KOPT-K1 (cell line): ENCODE measurements around the gene WNT6.

Experiments
- H3K27ac ChIP-seq: fragments of 200-600 bp; sonication (generic); 2 replicates; pipeline ENCODE4 v1.5.1; 2016; ENCODE audit warnings: antibody characterized with exemption, mild to moderate bottlenecking, low read depth, low read length; ENCODE audit not compliant: poor library complexity, severe bottlenecking
- H3K36me3 ChIP-seq: fragments of 200-600 bp; sonication (generic); 2 replicates; pipeline ENCODE4 v1.5.1; 2017; ENCODE audit warnings: antibody characterized with exemption, mild to moderate bottlenecking, low read length, moderate library complexity; ENCODE audit not compliant: insufficient read depth
- H3K9me3 ChIP-seq: fragments of 200-600 bp; sonication (generic); 2 replicates; pipeline ENCODE4 v1.5.1; 2017; ENCODE audit warnings: antibody characterized with exemption, low read length, mild to moderate bottlenecking; ENCODE audit not compliant: insufficient read depth, poor library complexity, severe bottlenecking

Gene WNT6

GRCh38 chr2:218859556-218859987 lies at the start of gene WNT6:
Gene WNT6 (plus strand): TSS chr2:218859805. CDS start chr2:218860038, 233 bp downstream.
- H3K27ac ChIP-seq, result no peak within 1 kb of the TSS
- no peaks in the 10 kb centered on the region for H3K9me3 ChIP-seq
- no peaks in the 10 kb centered on the region for H3K36me3 ChIP-seq

GRCh38 chr2:218810256-218810655 lies 49.3 kb upstream of the WNT6 start:
- Histone ChIP-seq H3K36me3 (no peaks in the 10 kb centered on the region), H3K27ac (no peak overlapping the region), H3K9me3 (peaks cover under 1% of the 10 kb centered on the region)

GRCh38 chr2:218811382-218811781 lies 48.2 kb upstream of the WNT6 start:
- H3K27ac ChIP-seq, result no peak overlapping the region
- H3K9me3 ChIP-seq, result no peaks in the 10 kb centered on the region
- H3K36me3 ChIP-seq, result no peaks in the 10 kb centered on the region

DNA sequence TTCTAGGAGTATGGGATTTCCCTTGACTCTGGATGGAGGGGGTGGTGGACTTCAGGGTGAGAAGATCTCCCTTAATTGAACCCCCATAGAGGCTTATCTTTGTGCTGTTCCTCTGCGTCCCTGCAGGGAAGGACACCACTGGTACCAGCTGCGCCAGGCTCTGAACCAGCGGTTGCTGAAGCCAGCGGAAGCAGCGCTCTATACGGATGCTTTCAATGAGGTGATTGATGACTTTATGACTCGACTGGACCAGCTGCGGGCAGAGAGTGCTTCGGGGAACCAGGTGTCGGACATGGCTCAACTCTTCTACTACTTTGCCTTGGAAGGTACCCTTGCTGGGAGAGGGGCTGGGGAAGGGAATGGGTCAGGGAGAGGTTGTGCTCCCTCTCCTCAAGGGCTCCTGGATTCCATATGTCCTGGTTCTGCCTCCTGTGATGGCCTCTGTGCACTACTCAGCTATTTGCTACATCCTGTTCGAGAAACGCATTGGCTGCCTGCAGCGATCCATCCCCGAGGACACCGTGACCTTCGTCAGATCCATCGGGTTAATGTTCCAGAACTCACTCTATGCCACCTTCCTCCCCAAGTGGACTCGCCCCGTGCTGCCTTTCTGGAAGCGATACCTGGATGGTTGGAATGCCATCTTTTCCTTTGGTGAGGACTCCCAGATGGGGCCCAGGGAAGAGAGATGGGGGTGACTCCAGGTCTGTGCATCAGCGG lies 47.3 kb upstream of the WNT6 start:
- no peak overlapping the region for H3K27ac ChIP-seq
- no peaks in the 10 kb centered on the region for H3K9me3 ChIP-seq
- no peaks in the 10 kb centered on the region for H3K36me3 ChIP-seq

- H3K36me3 ChIP-seq, result no peaks in the 10 kb centered on the region
- H3K27ac ChIP-seq, result no peak overlapping the region
- no peaks in the 10 kb centered on the region for H3K9me3 ChIP-seq
Observed at GRCh38 chr2:218812861-218813260, 46.7 kb upstream of the WNT6 start.

DNA sequence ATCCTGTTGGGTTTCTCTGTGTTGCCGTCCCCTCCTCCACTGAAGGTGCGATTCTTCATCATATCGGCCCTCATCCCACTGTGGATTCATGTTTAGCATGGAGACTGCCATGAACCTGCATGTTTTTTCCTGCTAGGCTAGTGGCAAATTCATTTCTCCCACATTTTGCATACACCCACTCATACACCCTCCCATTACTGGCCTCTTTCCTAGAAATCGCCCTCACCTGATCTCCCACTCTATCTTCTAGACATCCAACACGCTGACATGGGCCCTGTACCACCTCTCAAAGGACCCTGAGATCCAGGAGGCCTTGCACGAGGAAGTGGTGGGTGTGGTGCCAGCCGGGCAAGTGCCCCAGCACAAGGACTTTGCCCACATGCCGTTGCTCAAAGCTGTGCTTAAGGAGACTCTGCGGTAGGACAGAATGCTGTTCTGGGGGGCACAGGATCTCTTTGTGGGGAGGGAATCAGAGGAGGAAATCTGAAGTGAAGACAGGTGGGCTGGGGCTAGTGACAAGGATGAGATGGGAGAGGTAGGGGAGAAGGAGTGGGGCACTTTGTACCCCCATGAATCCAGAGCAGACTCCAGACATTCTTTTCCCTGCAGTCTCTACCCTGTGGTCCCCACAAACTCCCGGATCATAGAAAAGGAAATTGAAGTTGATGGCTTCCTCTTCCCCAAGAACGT lies 45.7 kb upstream of the WNT6 start:
- Histone ChIP-seq H3K9me3 (no peaks in the 10 kb centered on the region), H3K36me3 (no peaks in the 10 kb centered on the region), H3K27ac (no peak overlapping the region)

GRCh38 chr2:218814540-218815243 lies 44.9 kb upstream of the WNT6 start:
- Histone ChIP-seq H3K36me3 (no peaks in the 10 kb centered on the region), H3K9me3 (no peaks in the 10 kb centered on the region), H3K27ac (no peak overlapping the region)

GRCh38 chr2:218815244-218815637 lies 44.4 kb upstream of the WNT6 start:
- Histone ChIP-seq H3K27ac (no peak overlapping the region), H3K36me3 (no peaks in the 10 kb centered on the region)

DNA sequence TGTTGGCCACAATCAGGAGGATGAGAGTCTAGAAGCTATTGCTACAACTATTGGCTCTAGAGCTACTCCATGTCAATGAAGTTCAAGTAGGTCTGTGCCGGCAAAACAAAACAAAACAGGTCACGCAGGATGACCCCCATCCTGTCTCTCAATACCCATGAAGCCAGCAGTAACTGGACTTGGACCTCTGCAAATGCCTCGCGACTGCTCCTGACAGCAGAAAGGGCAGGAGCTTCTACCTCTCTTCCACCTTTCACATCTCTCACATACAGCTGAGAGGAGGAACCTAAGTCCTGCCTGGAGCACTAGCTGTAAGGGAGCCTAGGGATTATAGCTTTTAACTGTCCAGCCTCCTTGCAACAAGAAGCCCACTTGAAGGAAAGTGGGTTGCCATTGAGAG lies 44.0 kb upstream of the WNT6 start:
- Histone ChIP-seq H3K36me3 (no peaks in the 10 kb centered on the region), H3K27ac (no peak overlapping the region), H3K9me3 (no peaks in the 10 kb centered on the region)

More at GRCh38 chr2:218815244-218815637, 44.4 kb upstream of the WNT6 start:
- no peaks in the 10 kb centered on the region for H3K9me3 ChIP-seq

DNA sequence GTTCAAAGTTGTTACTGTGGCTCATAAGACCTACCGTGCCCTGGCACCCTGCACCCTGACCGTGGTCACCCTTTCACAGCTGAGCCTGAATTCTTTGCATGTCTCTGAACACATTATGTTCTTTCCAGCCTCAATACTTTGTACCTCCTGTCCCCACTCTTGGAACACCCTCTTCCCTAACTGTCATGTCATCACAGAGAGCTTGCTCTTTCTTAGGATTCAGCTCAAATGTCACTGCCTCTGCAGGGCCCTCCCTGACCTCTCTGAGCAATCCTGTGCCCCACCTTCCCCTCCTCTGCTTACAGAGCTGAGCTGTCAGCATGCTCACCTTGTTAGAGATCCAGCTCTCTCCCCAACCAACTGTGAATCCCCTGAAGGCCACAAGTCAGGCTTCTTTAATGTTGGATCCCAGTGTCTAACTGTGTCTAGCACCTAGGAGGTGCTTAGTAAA lies 43.0 kb upstream of the WNT6 start:
- no peaks in the 10 kb centered on the region for H3K36me3 ChIP-seq
- H3K27ac ChIP-seq, result no peak overlapping the region
- no peaks in the 10 kb centered on the region for H3K9me3 ChIP-seq

DNA sequence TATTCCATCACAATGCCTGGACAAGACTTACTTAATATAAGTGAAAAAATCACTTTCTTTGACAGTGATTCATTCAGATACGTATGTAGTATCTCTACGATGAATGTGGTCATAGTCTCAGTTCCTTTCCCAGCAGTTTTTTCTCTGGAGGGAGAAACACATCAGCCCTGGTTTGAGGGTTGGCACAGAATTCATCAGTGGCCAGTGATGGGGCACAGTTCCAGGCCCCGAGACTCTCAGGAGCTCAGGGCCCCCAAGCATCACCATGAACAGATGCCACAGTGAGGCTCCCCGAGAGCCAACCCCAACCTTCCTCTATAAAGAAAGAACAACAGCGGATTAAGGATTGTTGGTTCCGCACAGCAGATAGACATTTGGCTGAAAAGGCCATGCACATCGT lies 40.5 kb upstream of the WNT6 start:
- Histone ChIP-seq H3K36me3 (no peaks in the 10 kb centered on the region), H3K9me3 (no peaks in the 10 kb centered on the region), H3K27ac (no peak overlapping the region)

GRCh38 chr2:218820746-218821369 lies 38.7 kb upstream of the WNT6 start:
- H3K36me3 ChIP-seq, result no peaks in the 10 kb centered on the region
- H3K27ac ChIP-seq, result no peak overlapping the region
- H3K9me3 ChIP-seq, result no peaks in the 10 kb centered on the region

- no peak overlapping the region for H3K27ac ChIP-seq
Observed at GRCh38 chr2:218821605-218822211, 37.9 kb upstream of the WNT6 start.

GRCh38 chr2:218822622-218823021 lies 37.0 kb upstream of the WNT6 start:
- no peaks in the 10 kb centered on the region for H3K36me3 ChIP-seq
- H3K27ac ChIP-seq, result no peak overlapping the region
- H3K9me3 ChIP-seq, result no peaks in the 10 kb centered on the region

More at GRCh38 chr2:218821605-218822211, 37.9 kb upstream of the WNT6 start:
- H3K9me3 ChIP-seq, result no peaks in the 10 kb centered on the region
- no peaks in the 10 kb centered on the region for H3K36me3 ChIP-seq
